GM12801 (cell line): ENCODE results near the gene KLHL20.

Experiments used
- CTCF ChIP-seq: IDR thresholded peaks from one replicate; pipeline ENCODE4 v1.5.1; 2011; ENCODE audit warnings: control low read depth; ENCODE audit not compliant: insufficient read length; ENCODE audit errors: extremely low read depth

Gene KLHL20

GRCh38 chr1:173823781-173824314 is 109.1 kb downstream of the KLHL20 start:
- no peak for TF ChIP-seq CTCF

- TF ChIP-seq CTCF = no peak
Measured at GRCh38 chr1:173824315-173825081, 109.7 kb downstream of the KLHL20 start, which contains the start of the genes CENPL and DARS2. Gene CENPL (minus strand): TSS chr1:173824883. CDS start chr1:173811299, 13,584 bp downstream. Gene DARS2 (plus strand): TSS chr1:173824673. CDS start chr1:173825230, 557 bp downstream.

GRCh38 chr1:173827611-173828010 is 112.8 kb downstream of the KLHL20 start:
- TF ChIP-seq CTCF = no peak

GRCh38 chr1:173832748-173833147 is 118.0 kb downstream of the KLHL20 start:
- TF ChIP-seq CTCF = no peak
